Omental fat pad (tissue), 4 donors: ENCODE results near the gene RCN1. TPM values are rescaled to one million over a fixed set of nuclear protein-coding genes. Genes with fewer than 3 reads are reported as not detected.

Source experiments
- ATAC-seq: fragments of 150-250 bp; one replicate; pipeline ENCODE4 v1.9.1; 2016; ENCODE audit warnings: mild to moderate bottlenecking, moderate library complexity; ENCODE audit not compliant: low FRiP score
- DNase-seq: peaks from one replicate; pipeline ENCODE4 v3.0.0-alpha.2; 2019; ENCODE audit warnings: low spot score
- CTCF ChIP-seq, 3 donors: fragments of 450-650 bp; IDR thresholded peaks; one replicate each; pipeline ENCODE4 v1.5.1; 2016 to 2017; ENCODE audit warnings: antibody characterized with exemption in 3 of 3, mild to moderate bottlenecking in 3 of 3, moderate library complexity in 2 of 3
- total RNA-seq, 4 donors: library from RNA; depleted of rRNA; stranded (reverse); fragments of >200 nt; gene quantifications; one replicate each; pipeline ENCODE4 v1.1.0, GENCODE V29; 2016

RCN1 gene
- 100 to 1,000 TPM in 1 of 4 donors, 10 to 100 TPM in 3; 75.3 to 117 (median 90.5) TPM for total RNA-seq

- DNase-seq (peak; percentile 30), ATAC-seq (peak; percentile 85)
- TF ChIP-seq CTCF (IDR thresholded peaks at IDR 0.05), result no peak
Observed at GRCh38 chr11:32090545-32091370, at the start of gene RCN1. TSS of gene RCN1 (plus strand) at chr11:32091074. CDS start at chr11:32091197, 123 bp downstream.

- DNase-seq (no peak), ATAC-seq (no peak)
- TF ChIP-seq CTCF (IDR thresholded peaks at IDR 0.05), result no peak
Observed at GRCh38 chr11:32043737-32044136, 47.1 kb upstream of the RCN1 start.

DNA sequence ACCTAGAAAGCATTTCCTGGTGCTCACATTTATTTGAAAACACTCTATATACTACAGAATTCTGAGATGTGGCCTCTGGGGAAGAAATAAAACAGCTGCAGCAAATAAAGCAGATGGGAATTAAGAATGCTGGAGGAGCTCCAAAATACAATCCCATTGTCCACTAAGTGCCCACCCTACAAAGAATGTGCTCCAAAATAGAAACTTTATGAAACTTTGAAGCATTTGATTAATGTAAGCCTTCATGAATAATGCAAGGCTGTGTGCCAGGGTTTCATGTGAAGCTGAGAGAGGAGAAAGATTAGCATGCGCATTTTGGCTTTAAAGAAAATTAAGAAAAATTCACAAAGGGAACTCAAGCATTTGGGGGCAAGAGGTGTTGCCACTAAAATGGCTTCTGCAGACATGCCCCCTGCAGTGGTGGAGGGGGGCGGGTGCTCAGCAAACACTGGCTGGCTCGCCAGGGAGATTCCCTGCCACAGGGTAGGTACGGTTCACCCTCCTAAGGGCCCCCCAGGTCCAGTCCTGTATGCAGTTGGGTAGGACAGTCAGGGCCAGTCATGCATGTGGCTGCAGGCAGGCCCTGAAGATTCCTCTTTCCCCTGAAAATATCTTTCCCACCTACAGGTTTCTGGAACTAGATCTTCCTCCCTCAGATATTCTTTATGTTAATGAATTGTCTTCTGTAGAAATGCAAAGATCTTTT is 46.6 kb upstream of the RCN1 start:
- no peak for TF ChIP-seq CTCF (IDR thresholded peaks at IDR 0.05)
- DNase-seq, result no peak
- no peak for ATAC-seq

GRCh38 chr11:32045456-32045855 is 45.4 kb upstream of the RCN1 start:
- no peak for TF ChIP-seq CTCF (IDR thresholded peaks at IDR 0.05)
- ATAC-seq (no peak), DNase-seq (no peak)

GRCh38 chr11:32050264-32050663 is 40.6 kb upstream of the RCN1 start:
- no peak for TF ChIP-seq CTCF (IDR thresholded peaks at IDR 0.05)
- ATAC-seq (no peak), DNase-seq (no peak)

- ATAC-seq (no peak), DNase-seq (peak; percentile 31)
Observed at GRCh38 chr11:32052215-32052614, 38.7 kb upstream of the RCN1 start.

More at GRCh38 chr11:32052215-32052614, 38.7 kb upstream of the RCN1 start:
- peak in 1 of 3 donors; percentile 57 for TF ChIP-seq CTCF (IDR thresholded peaks at IDR 0.05)
